ENCODE data around the gene KANK2. TPM values are rescaled to one million over a fixed set of nuclear protein-coding genes. Genes with fewer than 3 reads are reported as not detected.

KANK2 gene
- total and polyA plus RNA-seq, 2 of the 13 experiments (the other 11 are each of a cell fraction or from before 2014, with no cell fraction given): 5.7 to 12.9 TPM

DNA sequence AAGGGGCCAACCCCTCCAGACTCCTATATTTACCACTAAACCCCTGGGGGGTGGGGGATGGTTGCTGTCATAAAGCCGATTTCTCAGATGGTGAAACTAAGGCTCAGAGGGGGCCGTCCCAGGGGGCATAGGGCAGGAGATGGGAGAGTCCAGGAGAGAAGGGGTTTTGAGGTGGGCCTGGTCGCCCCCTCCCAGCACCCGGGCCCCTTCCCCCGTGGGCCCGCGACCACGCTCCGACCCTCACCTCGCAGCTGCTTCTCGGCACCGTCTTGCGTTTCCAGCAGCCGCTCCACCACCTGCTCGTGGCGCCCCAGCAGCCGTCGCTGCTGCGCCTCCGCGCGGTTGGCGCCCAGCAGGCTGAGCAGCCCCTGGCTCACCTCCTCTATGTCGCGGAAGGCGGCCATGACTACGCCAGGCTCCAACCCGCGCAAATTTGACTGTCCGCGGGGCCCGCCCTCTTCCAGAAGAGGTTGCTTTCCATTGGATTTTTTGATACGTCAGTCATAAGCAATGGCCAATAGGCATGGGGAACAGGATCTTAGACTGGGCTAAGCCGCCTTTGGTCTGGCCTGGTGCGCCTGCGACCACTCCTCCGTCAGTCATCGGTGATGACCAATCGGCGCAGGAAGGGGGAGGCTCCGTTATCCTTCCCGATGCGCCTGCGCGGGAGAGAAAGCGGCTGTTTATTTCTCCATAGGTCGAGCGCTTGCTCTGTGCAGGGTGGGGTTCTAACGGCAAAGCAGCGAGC is 41.8 kb downstream of the KANK2 start, which contains the start of gene SPC24 (continued):
- TF ChIP-seq, protein P1, sequence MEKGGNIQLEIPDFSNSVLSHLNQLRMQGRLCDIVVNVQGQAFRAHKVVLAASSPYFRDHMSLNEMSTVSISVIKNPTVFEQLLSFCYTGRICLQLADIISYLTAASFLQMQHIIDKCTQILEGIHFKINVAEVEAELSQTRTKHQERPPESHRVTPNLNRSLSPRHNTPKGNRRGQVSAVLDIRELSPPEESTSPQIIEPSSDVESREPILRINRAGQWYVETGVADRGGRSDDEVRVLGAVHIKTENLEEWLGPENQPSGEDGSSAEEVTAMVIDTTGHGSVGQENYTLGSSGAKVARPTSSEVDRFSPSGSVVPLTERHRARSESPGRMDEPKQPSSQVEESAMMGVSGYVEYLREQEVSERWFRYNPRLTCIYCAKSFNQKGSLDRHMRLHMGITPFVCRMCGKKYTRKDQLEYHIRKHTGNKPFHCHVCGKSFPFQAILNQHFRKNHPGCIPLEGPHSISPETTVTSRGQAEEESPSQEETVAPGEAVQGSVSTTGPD (CRISPR knock-in tag; IDR thresholded peaks at IDR 0.05): no peak
- TF ChIP-seq, protein P2, sequence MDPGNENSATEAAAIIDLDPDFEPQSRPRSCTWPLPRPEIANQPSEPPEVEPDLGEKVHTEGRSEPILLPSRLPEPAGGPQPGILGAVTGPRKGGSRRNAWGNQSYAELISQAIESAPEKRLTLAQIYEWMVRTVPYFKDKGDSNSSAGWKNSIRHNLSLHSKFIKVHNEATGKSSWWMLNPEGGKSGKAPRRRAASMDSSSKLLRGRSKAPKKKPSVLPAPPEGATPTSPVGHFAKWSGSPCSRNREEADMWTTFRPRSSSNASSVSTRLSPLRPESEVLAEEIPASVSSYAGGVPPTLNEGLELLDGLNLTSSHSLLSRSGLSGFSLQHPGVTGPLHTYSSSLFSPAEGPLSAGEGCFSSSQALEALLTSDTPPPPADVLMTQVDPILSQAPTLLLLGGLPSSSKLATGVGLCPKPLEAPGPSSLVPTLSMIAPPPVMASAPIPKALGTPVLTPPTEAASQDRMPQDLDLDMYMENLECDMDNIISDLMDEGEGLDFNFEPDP (CRISPR knock-in tag; conservative IDR thresholded peaks at IDR 0.05): peak; percentile 97
- no peak for TF ChIP-seq ZSCAN20 (CRISPR knock-in tag; IDR thresholded peaks at IDR 0.05; ENCODE audit: borderline replicate concordance)
- no peak for TF ChIP-seq ZNF713 (CRISPR knock-in tag; IDR thresholded peaks at IDR 0.05)
- TF ChIP-seq ZBTB1 (CRISPR knock-in tag; IDR thresholded peaks at IDR 0.05; ENCODE audit: borderline replicate concordance): no peak
- no peak for TF ChIP-seq MED1 (CRISPR knock-in tag; IDR thresholded peaks at IDR 0.05)
- TF ChIP-seq ZSCAN29 (CRISPR knock-in tag; conservative IDR thresholded peaks at IDR 0.05): no peak
- TF ChIP-seq HMGA1 (CRISPR knock-in tag; conservative IDR thresholded peaks at IDR 0.05): no peak
- no peak for TF ChIP-seq ZNF24 (IDR thresholded peaks at IDR 0.05)
- no peak for TF ChIP-seq ZNF484 (CRISPR knock-in tag; IDR thresholded peaks at IDR 0.05; ENCODE audit: borderline replicate concordance, low read depth)
- no peak for TF ChIP-seq CENPT (CRISPR knock-in tag; IDR thresholded peaks at IDR 0.05; ENCODE audit: low read depth)
- no peak for TF ChIP-seq SATB2 (CRISPR knock-in tag; IDR thresholded peaks at IDR 0.05)
- TF ChIP-seq, protein P3, sequence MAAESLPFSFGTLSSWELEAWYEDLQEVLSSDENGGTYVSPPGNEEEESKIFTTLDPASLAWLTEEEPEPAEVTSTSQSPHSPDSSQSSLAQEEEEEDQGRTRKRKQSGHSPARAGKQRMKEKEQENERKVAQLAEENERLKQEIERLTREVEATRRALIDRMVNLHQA (CRISPR knock-in tag; IDR thresholded peaks at IDR 0.05): no peak
- no peak for TF ChIP-seq MZF1 (CRISPR knock-in tag; IDR thresholded peaks at IDR 0.05; ENCODE audit: borderline replicate concordance)
- TF ChIP-seq, protein P4, sequence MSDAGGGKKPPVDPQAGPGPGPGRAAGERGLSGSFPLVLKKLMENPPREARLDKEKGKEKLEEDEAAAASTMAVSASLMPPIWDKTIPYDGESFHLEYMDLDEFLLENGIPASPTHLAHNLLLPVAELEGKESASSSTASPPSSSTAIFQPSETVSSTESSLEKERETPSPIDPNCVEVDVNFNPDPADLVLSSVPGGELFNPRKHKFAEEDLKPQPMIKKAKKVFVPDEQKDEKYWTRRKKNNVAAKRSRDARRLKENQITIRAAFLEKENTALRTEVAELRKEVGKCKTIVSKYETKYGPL (CRISPR knock-in tag; IDR thresholded peaks at IDR 0.05): no peak
- TF ChIP-seq NR1H2 (CRISPR knock-in tag; IDR thresholded peaks at IDR 0.05; ENCODE audit: borderline replicate concordance, low read depth): no peak
- TF ChIP-seq ZNF292 (CRISPR knock-in tag; IDR thresholded peaks at IDR 0.05; ENCODE audit: borderline replicate concordance, low read depth): no peak
- TF ChIP-seq ZNF546 (CRISPR knock-in tag; conservative IDR thresholded peaks at IDR 0.05): no peak
- TF ChIP-seq NFIB (CRISPR knock-in tag; IDR thresholded peaks at IDR 0.05; ENCODE audit: borderline replicate concordance): no peak
- no peak for TF ChIP-seq ZFP36L2 (CRISPR knock-in tag; IDR thresholded peaks at IDR 0.05)
- no peak for TF ChIP-seq ARHGAP35 (CRISPR knock-in tag; IDR thresholded peaks at IDR 0.05; ENCODE audit: borderline replicate concordance)
- TF ChIP-seq FOXP1 (IDR thresholded peaks at IDR 0.05): no peak
- TF ChIP-seq FOXP1 (CRISPR knock-in tag; IDR thresholded peaks at IDR 0.05): no peak
- no peak for TF ChIP-seq MAFG (CRISPR knock-in tag; IDR thresholded peaks at IDR 0.05)
- TF ChIP-seq ZNF460 (CRISPR knock-in tag; IDR thresholded peaks at IDR 0.05; ENCODE audit: borderline replicate concordance): no peak
- TF ChIP-seq ZNF136 (CRISPR knock-in tag; IDR thresholded peaks at IDR 0.05; ENCODE audit: low read depth): no peak

All from HepG2 (cell line).